ENCODE measurements around the gene PM20D2.
"Not testable (repeated sequence)": the region's sequence is repeated elsewhere in the genome, so short reads cannot be mapped to it uniquely, and the experiment has no call there.

The PM20D2 gene, protein sequence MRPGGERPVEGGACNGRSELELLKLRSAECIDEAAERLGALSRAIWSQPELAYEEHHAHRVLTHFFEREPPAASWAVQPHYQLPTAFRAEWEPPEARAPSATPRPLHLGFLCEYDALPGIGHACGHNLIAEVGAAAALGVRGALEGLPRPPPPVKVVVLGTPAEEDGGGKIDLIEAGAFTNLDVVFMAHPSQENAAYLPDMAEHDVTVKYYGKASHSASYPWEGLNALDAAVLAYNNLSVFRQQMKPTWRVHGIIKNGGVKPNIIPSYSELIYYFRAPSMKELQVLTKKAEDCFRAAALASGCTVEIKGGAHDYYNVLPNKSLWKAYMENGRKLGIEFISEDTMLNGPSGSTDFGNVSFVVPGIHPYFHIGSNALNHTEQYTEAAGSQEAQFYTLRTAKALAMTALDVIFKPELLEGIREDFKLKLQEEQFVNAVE

DNA sequence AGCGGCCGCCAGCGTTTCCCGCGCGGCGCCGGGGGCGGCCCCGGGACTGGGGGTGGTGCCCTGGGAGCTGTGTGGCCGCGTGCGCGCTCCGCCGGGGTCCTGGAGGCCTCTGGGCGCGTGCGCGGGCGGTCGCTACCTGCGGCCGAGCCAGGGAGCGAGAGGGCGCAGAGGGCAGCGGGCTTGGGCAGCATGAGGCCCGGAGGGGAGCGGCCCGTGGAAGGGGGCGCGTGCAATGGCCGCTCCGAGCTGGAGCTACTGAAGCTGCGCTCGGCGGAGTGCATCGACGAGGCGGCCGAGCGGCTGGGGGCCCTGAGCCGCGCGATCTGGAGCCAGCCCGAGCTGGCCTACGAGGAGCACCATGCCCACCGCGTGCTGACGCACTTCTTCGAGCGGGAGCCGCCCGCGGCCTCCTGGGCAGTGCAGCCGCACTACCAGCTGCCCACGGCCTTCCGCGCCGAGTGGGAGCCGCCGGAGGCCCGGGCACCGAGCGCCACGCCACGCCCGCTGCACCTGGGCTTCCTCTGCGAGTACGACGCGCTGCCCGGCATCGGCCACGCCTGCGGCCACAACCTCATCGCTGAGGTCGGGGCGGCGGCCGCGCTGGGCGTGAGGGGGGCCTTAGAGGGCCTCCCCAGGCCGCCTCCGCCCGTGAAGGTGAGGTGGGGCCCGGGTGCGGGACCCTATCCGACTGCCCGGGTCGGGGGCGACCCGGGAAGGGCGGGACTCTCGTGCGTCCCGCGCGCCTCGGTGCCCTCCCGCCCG, at the start of gene PM20D2:
Gene PM20D2, plus strand, starts transcription at position 100 of the 762 bp plus-strand sequence. Its CDS starts 90 bp downstream, at position 190.
- peak; percentile 84 for DNase-seq (ENCODE audit: low spot score)
- no peak for FAIRE-seq

DNA sequence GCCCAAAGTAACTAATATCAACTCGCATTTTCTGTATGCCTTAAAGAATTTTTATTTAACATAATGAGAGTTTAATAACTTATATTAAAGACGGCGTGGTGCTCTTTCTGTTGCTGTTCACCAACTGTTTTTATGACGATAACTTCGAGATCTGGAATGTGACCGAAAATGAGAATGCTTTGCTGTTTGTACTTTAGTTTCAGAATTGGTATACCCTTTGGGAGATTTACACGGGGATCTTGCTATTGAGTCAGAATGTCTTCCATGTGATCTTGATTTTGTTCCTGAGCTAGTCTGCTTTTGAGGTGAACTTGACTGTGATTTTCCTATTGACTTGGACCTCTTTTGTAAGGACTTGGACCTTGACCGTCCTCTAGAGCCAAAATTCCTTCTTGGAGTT, 47.4 kb upstream of the PM20D2 start:
- FAIRE-seq, result no peak
- no peak for DNase-seq (ENCODE audit: low spot score)

DNA sequence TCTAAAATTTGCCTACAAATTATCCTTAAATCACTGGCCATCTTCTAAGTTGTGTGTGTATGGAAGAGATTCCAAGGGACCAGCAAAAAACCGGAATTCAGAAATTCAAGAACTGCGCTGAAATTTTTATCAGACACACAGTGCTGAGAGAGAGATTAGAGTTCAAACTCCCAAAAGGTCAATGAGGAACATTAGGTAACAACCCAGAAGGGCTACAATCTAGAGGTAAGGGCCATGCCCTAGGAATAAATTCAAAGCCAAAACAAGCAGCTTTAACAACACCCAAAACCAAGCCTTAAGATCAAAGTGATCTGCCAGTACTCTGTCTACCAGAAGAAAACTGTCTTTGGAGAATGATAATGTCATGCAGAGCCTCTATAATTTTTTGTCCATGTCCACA, 45.7 kb upstream of the PM20D2 start:
- FAIRE-seq, result no peak
- DNase-seq (ENCODE audit: low spot score), result no peak

DNA sequence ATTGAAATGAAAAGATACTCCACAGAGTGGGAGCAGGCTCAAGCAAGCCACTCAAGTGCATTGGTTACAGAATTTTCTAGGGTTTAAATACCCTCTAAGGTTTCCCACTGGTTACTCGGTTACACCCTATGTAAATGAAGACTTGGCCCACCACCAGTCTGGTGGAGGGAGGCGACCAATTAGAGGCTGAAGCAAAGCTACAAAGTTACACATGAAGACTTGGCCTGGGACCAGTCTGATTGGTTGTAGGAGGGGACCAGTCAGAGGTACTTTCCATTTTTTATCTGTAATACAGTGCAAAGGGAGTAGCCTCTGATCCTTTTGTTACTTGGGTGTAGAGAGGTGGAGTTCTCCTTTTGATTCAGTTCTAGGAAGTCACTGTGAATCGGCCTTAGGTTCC, 35.6 kb upstream of the PM20D2 start:
- FAIRE-seq (no peak), DNase-seq (ENCODE audit: low spot score) (no peak)

DNA sequence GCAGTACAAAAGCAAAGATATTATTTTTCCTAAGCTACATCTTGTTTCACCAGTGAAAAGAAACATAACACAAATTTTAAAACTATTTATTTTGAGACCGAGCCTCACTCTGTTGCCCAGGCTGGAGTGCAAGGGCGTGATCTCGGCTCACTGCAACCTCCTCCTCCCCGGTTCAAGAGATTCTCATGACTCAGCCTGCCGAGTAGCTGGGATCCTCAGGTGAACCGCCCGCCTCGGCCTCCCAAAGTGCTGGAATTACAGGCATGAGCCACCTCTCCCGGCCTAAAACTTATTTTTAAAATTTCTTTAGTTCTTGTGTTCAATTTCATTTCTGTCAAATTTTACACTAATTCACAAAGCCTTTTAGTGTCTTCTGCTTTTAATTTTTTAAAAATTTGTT, 33.9 kb upstream of the PM20D2 start:
- no peak for DNase-seq (ENCODE audit: low spot score)
- no peak for FAIRE-seq

DNA sequence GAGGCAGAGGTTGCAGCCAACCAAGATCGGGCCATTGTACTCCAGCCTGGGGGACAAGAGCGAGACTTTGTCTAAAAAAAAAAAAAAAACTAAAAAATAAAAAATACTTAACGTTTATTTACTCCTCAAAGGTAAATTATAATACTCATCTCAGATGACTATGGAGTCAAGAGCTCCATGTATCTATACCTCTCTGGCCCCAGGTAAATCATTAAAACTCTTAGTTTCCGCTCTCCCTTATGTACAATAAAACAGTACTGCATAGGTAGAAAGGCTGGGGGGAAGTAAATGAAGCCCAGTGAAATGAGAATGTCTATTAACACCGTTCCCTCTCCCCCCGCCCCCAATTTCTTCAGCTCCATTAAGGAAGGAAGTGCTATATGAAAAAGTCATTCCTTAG, 29.2 kb upstream of the PM20D2 start:
- FAIRE-seq (no peak), DNase-seq (ENCODE audit: low spot score) (no peak)

DNA sequence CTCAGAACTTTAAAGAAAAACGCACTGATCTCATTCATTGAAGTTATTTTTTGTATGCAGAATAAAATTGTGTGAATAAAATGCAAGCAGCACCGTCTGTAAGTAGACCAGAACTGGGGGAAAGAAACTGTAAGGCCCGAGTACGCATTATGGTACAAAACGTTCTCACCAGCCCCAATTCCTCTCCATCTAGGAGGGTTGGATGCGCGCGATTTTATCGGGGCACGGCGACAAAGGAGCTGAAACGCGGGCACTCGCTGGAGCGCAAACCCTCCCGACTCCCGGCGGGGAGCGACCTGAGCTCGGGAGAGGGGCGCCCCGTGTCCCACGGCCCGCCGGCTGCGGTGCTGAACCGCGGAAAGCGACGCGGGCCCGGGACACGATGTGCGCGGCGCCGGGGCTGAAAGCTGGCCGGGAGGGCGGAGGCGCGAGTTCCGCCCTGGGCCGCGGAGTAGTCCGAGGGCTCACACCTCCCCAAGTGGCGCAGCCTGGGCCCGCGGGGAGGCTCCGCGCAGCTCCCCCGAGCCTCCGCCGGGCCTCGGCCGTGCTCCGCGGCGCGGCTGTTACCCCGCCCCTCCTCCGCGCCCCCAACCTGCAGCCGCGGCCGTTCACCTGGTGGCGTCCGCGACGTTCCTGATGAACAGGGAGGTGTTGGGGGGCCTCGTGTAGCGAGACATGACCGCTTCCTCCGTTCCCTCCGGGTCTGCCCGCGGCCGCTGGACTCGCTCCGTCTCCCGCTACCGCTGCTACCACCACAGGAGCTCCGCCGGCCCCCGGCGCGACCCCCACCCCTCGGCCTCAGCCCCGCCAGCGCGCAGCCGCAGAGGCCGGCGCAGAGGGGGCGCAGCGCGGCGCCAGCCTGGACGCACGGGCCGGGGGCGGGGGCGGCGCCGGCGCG, 28.4 kb upstream of the PM20D2 start, which contains the start of gene SRSF12:
Gene SRSF12, minus strand, starts transcription at position 861 of the 898 bp plus-strand sequence. Its CDS starts 184 bp downstream, at position 677.
- peak; percentile 62 for DNase-seq (ENCODE audit: low spot score)
- FAIRE-seq, result no peak

DNA sequence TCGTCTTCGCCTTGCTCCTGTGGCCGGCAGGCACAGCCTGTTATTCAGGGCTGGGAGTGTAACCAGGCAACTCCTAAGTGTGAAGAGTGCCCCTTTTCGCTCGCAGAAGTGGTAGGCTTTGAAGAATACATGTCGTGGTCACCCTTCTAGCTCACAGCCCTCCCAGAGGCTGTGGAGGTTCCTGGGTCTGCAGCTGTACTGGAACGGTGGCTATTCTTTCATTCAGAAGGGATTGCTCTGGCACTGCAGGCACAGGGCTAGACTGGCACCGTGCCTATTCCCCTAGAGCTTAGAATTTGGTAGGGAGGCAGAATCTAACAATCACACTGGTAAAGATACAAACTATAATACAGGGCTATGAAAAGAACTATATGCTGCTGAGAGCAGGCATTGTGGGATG, 26.9 kb upstream of the PM20D2 start:
- no peak for DNase-seq (ENCODE audit: low spot score)
- no peak for FAIRE-seq

DNA sequence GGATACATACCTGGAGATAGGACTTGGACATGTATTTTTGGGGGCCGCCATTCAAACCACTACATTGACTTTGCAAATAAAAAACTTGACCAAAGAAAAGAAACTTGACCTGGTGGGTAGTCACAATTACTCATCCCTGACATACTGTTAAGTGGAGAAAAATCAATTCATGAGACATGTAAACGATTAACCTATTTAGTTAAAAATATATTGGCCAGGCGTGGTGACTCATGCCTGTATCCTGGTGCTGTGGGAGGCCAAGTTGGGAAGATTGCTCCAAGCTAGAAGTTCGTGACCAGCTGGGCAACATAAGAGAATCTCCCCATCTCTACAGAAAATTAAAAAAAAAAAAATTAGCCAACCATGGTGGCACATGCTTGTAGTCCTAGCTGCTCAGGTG, 25.5 kb upstream of the PM20D2 start:
- DNase-seq (ENCODE audit: low spot score), result no peak
- no peak for FAIRE-seq

DNA sequence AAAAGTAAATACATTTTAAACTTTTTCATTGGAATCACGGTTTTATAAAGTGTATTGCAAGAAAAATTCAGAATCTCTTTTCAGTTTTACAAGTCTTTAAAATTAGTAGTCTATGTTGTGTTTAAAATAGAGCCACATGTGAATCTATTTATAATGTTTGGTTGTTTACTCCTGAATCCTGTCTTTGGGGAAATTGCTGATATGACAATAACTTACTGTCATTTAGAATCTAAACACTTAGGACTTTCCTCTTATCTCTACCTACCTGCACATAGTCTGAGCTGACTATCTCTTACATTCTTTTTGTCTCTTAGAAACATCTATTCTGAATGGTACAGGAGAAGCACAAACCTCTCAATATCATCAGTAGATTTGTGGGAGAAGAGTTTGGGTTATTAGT, 23.9 kb upstream of the PM20D2 start:
- DNase-seq (ENCODE audit: low spot score) (no peak), FAIRE-seq (no peak)

DNA sequence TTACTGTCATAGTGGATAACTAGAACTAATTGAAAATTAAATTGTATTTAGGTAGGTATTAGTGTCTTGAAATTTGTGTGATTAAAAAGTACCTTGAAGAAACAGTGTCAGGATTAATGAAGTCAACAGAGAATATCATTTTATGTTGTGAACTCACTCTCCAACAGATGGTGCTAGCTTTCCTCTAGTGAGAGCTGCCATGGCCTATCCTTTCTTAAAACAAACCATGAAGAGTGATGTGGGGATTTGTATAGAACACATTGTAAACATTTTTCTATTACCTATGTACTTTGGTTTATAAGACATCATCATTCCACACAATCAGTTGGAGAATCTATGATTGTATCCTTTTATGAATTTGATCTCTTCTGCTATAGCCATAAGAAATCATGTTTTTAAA, 23.2 kb upstream of the PM20D2 start:
- no peak for DNase-seq (ENCODE audit: low spot score)
- FAIRE-seq, result no peak

DNA sequence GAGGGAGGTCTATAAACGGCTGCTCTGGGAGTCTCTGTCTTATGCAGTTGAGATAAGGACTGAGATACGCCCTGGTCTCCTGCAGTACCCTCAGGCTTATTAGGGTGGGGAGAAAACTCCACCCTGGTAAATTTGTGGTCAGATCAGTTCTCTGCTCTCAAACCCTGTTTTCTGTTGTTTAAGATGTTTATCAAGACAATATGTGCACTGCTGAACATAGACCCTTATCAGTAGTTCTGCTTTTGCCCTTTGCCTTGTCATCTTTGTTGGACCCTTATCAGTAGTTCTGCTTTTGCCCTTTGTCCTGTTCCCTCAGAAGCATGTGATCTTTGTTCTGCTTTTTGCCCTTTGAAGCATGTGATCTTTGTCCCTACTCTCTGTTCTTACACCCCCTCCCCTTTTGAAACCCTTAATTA, 17.6 kb upstream of the PM20D2 start:
- not testable (repeated sequence) for FAIRE-seq; DNase-seq (ENCODE audit: low spot score)

DNA sequence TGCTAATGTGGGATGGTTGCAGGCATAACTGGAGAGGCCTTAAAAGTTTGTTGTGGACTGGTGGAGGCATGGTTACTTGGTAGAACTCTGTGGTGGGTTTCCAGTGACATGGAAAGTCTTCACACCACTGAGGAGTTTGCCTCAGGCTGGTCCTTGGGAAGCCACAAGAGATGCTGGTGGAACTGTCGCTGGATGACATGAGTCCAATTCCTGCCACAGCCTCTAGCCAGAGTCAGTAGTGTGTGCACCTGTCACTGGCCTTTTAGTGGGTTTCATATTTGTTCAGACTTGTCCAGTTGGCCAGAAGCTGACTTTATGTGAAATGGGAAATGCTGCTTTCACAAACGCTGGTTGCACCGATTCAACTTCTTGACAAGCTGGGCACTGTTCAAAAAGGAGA, 14.3 kb upstream of the PM20D2 start:
- no peak for DNase-seq (ENCODE audit: low spot score)
- FAIRE-seq, result no peak

DNA sequence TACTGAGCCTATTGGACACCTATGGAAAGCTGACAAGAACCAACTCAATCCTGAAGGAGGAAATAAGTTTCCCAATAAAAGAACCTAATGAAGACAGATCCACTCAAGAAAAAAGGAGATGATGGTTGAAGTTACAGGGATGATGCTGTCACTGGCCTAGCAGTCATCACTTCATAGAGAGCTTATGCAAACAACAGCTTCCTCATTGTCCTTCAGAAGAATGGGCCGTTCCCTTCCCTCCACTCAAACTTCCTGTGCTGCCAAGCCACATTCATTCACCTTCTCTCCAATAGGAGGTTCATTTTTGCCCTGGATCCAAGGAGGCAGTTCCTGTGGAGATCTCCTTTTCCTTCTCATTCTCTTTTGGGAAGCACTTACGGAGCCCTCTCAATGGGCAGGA, 13.8 kb upstream of the PM20D2 start:
- DNase-seq (ENCODE audit: low spot score), result no peak
- no peak for FAIRE-seq

DNA sequence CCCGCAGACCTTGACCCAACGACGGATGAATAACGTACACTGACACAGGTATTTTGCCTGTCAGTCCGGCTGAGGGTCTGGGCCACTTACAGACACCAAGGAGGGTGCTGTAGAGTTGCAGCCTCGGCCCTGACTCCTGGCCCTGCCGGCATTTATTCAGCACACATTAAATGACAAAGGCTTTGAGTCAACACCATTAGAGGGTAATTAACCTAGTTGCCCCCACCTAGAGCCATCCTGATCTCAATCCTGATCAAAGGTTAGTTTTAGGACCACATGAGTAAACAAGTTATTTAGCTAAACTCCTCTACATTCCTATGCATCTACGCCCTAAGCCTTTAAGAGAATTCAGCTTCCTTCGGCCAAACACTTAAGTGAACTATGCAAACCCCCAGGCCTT, 11.9 kb upstream of the PM20D2 start:
- FAIRE-seq (no peak), DNase-seq (ENCODE audit: low spot score) (no peak)

DNA sequence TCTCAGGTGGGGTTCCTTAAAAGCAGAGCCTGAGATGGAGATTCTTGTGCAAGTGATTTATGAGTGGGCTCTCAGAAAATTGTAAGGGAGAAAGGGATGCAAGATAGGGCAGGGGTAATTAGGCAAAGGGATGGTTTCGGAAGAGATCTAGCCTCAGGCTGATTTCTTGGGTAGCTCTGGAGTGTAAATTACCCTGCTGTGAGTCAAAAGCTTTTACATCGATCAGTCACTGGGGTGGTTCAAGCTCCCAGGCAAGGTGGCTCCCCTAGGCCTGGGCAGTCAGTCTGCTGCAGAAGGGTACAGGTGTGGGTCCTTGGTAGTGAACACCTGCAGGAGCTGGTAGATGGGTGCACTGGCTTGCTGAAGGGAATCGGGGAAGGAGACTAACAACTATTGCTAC, 11.1 kb upstream of the PM20D2 start:
- DNase-seq (ENCODE audit: low spot score) (no peak), FAIRE-seq (no peak)

DNA sequence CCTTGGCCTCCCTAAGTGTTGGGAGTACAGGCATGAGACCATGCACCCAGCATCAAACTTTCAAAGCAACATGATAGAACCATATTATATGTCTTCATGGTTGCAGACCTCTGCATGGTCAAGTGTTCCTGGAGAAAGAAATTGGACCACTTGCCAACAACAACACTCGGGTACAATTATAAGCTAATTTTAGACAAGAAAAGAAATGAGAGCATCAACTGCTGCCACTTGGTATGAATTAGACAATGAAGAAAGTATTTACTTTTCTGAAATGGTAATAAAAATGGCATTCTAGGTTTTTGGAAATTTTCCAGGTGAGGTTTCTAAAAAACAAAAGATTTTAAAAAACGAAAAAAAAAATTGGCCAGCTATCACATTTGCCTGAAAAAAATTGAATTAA, 7.7 kb upstream of the PM20D2 start:
- DNase-seq (ENCODE audit: low spot score), result no peak
- FAIRE-seq, result no peak

DNA sequence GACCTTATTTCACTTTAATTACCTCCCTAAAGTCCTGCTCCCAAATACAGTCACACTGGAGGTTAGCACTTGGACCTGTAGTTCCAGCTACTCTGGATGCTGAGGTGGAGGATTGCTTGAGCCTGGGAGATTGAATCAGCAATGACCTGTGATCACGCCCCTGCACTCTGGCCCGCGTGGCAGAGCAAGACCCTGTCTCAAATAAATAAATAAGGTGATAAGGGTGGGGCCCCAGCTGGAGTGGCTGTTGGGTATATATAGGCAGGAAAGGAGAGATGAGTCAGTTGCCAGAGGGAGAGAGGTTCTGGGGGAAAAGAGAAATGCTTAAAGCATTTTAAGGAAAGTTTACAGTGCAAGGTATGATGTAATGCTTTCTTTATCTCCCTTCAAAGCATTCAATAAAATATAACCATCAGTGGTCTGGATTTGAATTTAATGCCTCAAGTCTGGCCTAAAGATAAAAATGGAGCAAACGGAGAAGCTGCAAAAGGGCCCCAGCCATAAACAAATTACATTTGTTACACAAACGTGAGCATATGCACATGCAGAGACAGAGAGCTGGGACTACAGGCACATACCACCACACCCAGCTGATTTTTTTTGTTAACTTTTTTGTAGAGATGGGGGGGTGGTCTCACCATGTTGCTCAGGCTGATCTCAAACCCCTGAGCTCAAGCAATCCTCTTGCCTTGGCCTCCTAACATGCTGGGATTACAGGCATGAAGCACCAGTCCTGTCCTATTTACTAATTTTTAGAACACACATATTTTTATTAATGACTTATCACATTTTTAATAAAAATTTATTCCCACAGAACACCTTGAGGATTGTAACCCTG, 6.1 kb upstream of the PM20D2 start:
- DNase-seq (ENCODE audit: low spot score), result no peak
- FAIRE-seq, result no peak

DNA sequence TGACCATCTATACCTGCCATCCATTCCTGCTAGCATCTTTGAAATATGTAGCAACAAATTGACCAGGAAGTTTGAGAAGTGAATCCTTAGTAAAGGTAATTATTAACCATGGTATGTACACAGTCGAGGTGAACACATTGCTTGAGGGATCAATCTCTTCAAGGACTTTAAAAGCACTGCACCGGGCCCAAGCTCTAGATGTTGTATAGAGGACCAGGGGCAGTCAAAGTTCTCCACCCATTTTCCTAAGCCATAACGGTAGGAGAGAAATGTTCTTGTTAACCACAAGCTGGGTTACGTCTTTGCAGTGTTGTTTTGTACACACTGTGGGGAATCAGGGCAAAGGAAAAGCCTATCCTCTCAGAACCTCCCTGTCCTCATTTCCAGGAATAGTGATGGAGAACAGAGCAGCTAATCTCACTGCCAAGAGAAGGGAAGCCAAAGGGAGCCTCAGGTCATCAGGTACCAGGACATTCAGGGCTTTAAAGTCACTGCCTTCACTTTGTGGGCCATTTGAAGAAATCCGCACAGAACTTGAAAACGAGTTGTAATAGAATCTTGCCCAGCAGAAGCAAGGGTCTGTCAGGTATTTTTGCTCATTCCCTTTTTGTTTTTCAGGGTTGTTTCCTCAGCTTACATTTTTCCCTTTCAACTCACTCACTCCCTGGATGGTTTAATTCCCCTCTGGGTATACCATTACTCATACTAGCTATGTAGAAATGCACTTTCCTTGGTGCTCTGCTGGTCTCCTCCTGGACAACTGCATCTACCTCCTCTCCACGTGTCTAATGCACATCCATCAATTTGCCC, 5.3 kb upstream of the PM20D2 start:
- DNase-seq (ENCODE audit: low spot score) (no peak), FAIRE-seq (no peak)

Measured in urothelium cell line (cell line).